Nephron (organoid): ENCODE data around the gene SH3PXD2A.
"Not testable (repeated sequence)": the region's sequence is repeated elsewhere in the genome, so short reads cannot be mapped to it uniquely, and the experiment has no call there.

ENCODE experiments used
- H3K27ac Mint-ChIP-seq, 3 experiments: 2 replicates each; pipeline ENCODE4 v1.8.0; 2020; ENCODE audit warnings: mixed read lengths in 3 of 3, mild to moderate bottlenecking in 2 of 3, moderate library complexity in 1 of 3
- H3K27me3 Mint-ChIP-seq: 2 replicates; pipeline ENCODE4 v1.8.0; 2021; ENCODE audit warnings: low read depth, mild to moderate bottlenecking, moderate library complexity, mixed read lengths
- H3K36me3 Mint-ChIP-seq: 2 replicates; pipeline ENCODE4 v1.8.0; 2020; ENCODE audit warnings: low read depth, mixed read lengths
- H3K4me1 Mint-ChIP-seq: 2 replicates; pipeline ENCODE4 v1.8.0; 2020; ENCODE audit warnings: mixed read lengths
- H3K4me3 Mint-ChIP-seq, 3 experiments: 2 replicates each; pipeline ENCODE4 v1.8.0; 2020; ENCODE audit warnings: mild to moderate bottlenecking in 3 of 3, mixed read lengths in 3 of 3, moderate library complexity in 2 of 3
- H3K9me3 Mint-ChIP-seq: 2 replicates; pipeline ENCODE4 v1.8.0; 2020; ENCODE audit warnings: mixed read lengths
- TF ChIP-seq, protein P1 (sequence below), 3 experiments: fragments of 200-600 bp; sonication (generic); IDR thresholded peaks; one replicate each; pipeline ENCODE4 v1.5.0; 2021; ENCODE audit warnings: antibody characterized with exemption in 3 of 3; ENCODE audit not compliant: unreplicated experiment in 3 of 3

The SH3PXD2A gene

DNA sequence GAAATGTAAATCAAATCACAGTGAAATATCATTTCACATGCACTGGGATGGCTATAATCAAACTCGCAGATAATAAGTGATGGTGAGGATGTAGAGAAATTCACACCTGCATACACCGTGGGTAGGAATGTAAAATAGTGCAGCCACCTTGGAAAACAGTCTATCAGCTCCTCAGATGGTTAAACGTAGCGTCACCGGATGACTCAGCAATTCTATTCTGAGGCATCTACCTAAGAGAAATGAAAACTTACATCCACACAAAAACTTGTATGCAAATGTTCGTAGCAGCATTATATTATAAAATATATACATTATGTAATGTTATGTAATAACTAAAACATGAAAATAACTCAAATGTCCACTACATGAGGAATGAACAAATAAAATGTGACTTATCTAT is 38.9 kb downstream of the SH3PXD2A start:
- peaks cover 64% of the 10 kb centered on the region for H3K4me1 Mint-ChIP-seq
- H3K27me3 Mint-ChIP-seq: peaks cover 26% of the 10 kb centered on the region
- no peak overlapping the region for H3K4me3 Mint-ChIP-seq
- H3K27ac Mint-ChIP-seq: no peak overlapping the region
- TF ChIP-seq, protein P1, sequence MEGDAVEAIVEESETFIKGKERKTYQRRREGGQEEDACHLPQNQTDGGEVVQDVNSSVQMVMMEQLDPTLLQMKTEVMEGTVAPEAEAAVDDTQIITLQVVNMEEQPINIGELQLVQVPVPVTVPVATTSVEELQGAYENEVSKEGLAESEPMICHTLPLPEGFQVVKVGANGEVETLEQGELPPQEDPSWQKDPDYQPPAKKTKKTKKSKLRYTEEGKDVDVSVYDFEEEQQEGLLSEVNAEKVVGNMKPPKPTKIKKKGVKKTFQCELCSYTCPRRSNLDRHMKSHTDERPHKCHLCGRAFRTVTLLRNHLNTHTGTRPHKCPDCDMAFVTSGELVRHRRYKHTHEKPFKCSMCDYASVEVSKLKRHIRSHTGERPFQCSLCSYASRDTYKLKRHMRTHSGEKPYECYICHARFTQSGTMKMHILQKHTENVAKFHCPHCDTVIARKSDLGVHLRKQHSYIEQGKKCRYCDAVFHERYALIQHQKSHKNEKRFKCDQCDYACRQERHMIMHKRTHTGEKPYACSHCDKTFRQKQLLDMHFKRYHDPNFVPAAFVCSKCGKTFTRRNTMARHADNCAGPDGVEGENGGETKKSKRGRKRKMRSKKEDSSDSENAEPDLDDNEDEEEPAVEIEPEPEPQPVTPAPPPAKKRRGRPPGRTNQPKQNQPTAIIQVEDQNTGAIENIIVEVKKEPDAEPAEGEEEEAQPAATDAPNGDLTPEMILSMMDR (IDR thresholded peaks at IDR 0.05; ENCODE audit: unreplicated experiment in 3 of 3): no peak
- H3K36me3 Mint-ChIP-seq: no peaks in the 10 kb centered on the region
- H3K9me3 Mint-ChIP-seq: no peaks in the 10 kb centered on the region

DNA sequence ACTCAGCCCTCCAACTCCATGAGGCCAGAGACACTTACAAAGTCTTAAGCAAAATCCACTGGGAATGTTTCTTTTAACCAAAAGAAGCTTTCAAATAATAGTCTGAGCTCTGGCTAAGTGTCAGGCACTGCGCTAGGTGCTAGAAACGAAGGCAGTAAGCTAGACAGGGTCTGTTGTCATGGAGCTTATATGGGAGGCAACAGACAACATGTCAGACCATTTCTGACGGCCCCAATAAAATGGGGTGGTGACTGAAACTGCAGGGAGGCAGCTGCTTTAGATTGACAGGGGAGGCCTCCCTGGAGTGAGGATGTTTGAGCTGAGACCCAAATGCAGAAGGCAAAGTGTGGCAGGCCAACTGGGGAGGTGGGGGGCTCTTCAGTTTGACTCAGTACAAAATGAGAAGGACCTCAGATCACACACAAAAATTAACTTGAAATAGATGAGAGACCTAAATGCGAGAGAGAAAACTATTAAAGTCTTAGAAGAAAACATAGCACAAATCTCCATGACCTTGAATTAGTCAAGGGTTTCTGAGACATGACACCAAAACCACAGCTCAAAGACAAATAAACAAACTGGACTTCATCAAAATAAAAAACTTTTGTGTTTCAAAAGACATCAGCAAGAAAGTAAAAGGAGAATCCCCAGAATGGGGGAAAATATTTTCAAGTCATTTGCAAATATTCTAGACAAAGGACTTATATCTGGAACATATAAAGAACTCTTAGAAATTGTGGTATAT is 40.6 kb downstream of the SH3PXD2A start:
- Mint-ChIP-seq H3K4me1 (peaks cover 73% of the 10 kb centered on the region), H3K36me3 (no peaks in the 10 kb centered on the region), H3K4me3 (no peak overlapping the region), H3K27ac (peak overlapping the region; percentile 43 to 73 (median 60)), H3K9me3 (no peaks in the 10 kb centered on the region), H3K27me3 (peaks cover 29% of the 10 kb centered on the region)
- TF ChIP-seq, protein P1 (IDR thresholded peaks at IDR 0.05; ENCODE audit: unreplicated experiment in 3 of 3): no peak

DNA sequence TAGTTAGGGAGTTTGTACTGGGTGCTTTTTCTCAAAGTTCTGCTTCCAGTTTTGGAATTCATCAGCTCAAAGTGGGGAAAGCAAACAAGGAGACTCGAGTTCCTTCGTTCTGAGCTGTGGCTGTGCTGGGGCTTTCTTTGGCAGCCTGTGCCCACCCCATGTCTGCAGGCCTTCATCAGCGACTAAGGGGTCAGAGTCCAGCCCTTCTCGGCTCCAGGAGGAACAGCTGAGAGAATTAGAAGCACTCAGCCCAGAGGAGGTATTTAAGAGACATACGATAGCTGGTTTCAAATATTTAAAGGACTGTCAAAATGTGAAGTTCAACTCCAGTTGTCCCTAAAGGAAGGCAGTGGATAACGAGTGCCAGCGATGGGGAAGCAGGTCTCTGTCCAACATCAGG is 41.3 kb downstream of the SH3PXD2A start:
- TF ChIP-seq, protein P1 (IDR thresholded peaks at IDR 0.05; ENCODE audit: unreplicated experiment in 3 of 3): no peak

DNA sequence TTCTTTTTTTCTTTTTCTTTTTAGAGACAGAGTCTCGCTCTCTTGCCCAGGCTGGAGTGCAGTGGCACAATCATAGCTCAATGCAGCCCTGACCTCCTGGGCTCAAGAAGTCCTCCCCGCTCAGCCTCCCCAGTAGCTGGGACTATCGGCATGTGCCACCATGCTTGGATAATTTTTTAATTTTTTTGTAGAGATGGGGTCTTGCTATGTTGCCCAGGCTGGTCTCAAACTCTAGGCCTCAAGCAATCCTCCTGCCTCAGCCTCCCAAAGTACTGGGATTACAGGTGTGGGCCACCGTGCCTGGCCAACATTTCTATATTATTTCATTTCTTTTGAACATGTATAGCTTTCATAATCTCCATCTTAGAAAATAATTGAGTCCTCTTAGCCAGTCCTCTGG is 42.1 kb downstream of the SH3PXD2A start:
- not testable (repeated sequence) for H3K36me3 Mint-ChIP-seq, H3K4me3 Mint-ChIP-seq, H3K9me3 Mint-ChIP-seq
- H3K27me3 Mint-ChIP-seq: peaks cover 24% of the 10 kb centered on the region
- peak overlapping the region; percentile 59 to 73 (median 60) for H3K27ac Mint-ChIP-seq
- peaks cover 65% of the 10 kb centered on the region for H3K4me1 Mint-ChIP-seq

More for the DNA sequence above, 41.3 kb downstream of the SH3PXD2A start:
- peaks cover 29% of the 10 kb centered on the region for H3K27me3 Mint-ChIP-seq
- no peaks in the 10 kb centered on the region for H3K9me3 Mint-ChIP-seq
- H3K27ac Mint-ChIP-seq: peak overlapping the region; percentile 43 to 73 (median 60)
- peak overlapping the region in 1 of 3 experiments; percentile 22 for H3K4me3 Mint-ChIP-seq
- H3K4me1 Mint-ChIP-seq: peaks cover 66% of the 10 kb centered on the region
- H3K36me3 Mint-ChIP-seq: no peaks in the 10 kb centered on the region

DNA sequence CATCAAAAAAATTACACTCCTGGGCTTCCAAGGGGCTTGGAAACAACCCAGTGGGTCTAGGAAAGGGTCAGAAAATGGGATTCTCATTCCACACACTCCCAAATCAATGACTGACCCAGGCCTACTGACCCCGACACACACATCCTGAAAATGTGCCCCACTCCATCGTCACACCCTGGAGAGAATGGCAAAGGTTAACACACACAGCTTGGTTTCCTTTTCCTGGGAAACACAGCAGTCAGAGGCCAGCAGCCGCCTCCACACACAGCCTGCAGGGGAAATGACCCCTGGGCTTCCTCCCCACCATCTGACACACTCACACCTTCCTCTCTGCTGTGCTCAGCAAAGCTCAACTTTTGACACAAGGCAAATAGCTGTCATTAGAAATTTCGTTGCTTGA is 42.9 kb downstream of the SH3PXD2A start:
- TF ChIP-seq, protein P1 (IDR thresholded peaks at IDR 0.05; ENCODE audit: unreplicated experiment in 3 of 3): no peak
- Mint-ChIP-seq H3K4me1 (peaks cover 62% of the 10 kb centered on the region), H3K27me3 (peaks cover 15% of the 10 kb centered on the region), H3K36me3 (no peaks in the 10 kb centered on the region), H3K27ac (peak overlapping the region; percentile 0 to 60 (median 59)), H3K9me3 (no peaks in the 10 kb centered on the region), H3K4me3 (no peak overlapping the region)

DNA sequence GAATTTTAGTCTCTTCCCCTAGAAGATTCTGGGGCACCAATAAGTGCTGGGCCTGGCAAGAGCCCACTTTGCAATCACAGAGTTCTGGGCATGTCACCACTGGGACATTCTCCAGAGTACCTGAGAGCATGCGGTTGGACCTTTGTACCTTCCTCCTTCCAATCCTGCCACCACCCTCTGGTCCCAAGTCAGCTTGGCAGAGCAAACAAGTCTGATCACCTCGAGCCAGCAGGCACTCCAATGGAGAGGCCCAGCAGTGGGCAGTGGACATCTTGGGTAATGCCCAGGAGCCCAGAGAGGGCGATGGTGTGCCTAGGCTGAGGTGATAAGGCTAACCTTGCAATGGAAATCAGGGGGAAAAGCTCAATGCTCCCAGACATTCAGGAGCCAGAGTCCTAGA is 43.4 kb downstream of the SH3PXD2A start:
- H3K9me3 Mint-ChIP-seq: no peaks in the 10 kb centered on the region
- no peaks in the 10 kb centered on the region for H3K36me3 Mint-ChIP-seq
- H3K4me1 Mint-ChIP-seq: peaks cover 66% of the 10 kb centered on the region
- TF ChIP-seq, protein P1 (IDR thresholded peaks at IDR 0.05; ENCODE audit: unreplicated experiment in 3 of 3): no peak
- H3K27ac Mint-ChIP-seq: peak overlapping the region; percentile 8 to 60 (median 59)
- no peak overlapping the region for H3K4me3 Mint-ChIP-seq
- H3K27me3 Mint-ChIP-seq: peaks cover 13% of the 10 kb centered on the region
